Measurements from ENCODE around the gene DAAM1. TPM values are rescaled to one million over a fixed set of nuclear protein-coding genes. Genes with fewer than 3 reads are reported as not detected.
A peak's percentile ranks its signal among the peaks of the same experiment; 100 is the strongest.

DAAM1 gene
- total RNA-seq, 2 donors from 2014 or later = 11.1 to 13.9 TPM

GRCh38 chr14:59238216-59238615 lies 49.7 kb downstream of the DAAM1 start:
- no peak for DNase-seq (ENCODE audit: low spot score in 2 of 2)

GRCh38 chr14:59239022-59239421 lies 50.6 kb downstream of the DAAM1 start:
- no peak for DNase-seq (ENCODE audit: low spot score in 2 of 2)
- Mint-ChIP-seq H3K36me3 (peaks cover 0 to 10% of the 10 kb centered on the region in 2 donors), H3K27ac (no peak overlapping the region), H3K9me3 (peaks cover 0 to 5% of the 10 kb centered on the region in 2 donors)
- ATAC-seq = no peak

More at GRCh38 chr14:59238216-59238615, 49.7 kb downstream of the DAAM1 start:
- Mint-ChIP-seq H3K27ac (no peak overlapping the region), H3K9me3 (no peaks in the 10 kb centered on the region), H3K36me3 (peaks cover 0 to 10% of the 10 kb centered on the region in 2 donors)
- no peak for ATAC-seq

GRCh38 chr14:59240356-59240755 lies 51.9 kb downstream of the DAAM1 start:
- Mint-ChIP-seq H3K9me3 (peaks cover 0 to 7% of the 10 kb centered on the region in 2 donors), H3K27ac (no peak overlapping the region), H3K36me3 (peaks cover 0 to 5% of the 10 kb centered on the region in 2 donors)
- ATAC-seq = no peak
- DNase-seq (ENCODE audit: low spot score in 2 of 2) = no peak

- DNase-seq (ENCODE audit: low spot score in 2 of 2) = no peak
- no peaks in the 10 kb centered on the region for H3K36me3 Mint-ChIP-seq
- ATAC-seq = no peak
- H3K9me3 Mint-ChIP-seq = peaks cover 0 to 7% of the 10 kb centered on the region in 2 donors
- no peak overlapping the region for H3K27ac Mint-ChIP-seq
Measured at GRCh38 chr14:59241121-59241520, 52.7 kb downstream of the DAAM1 start.

GRCh38 chr14:59243174-59243573 lies 54.7 kb downstream of the DAAM1 start:
- ATAC-seq = no peak
- Mint-ChIP-seq H3K27ac (no peak overlapping the region), H3K36me3 (no peaks in the 10 kb centered on the region)

GRCh38 chr14:59244581-59244980 lies 56.1 kb downstream of the DAAM1 start:
- ATAC-seq = no peak
- Mint-ChIP-seq H3K9me3 (peaks cover 0 to 7% of the 10 kb centered on the region in 2 donors), H3K36me3 (no peaks in the 10 kb centered on the region), H3K27ac (no peak overlapping the region)
- DNase-seq (ENCODE audit: low spot score in 2 of 2) = no peak

More at GRCh38 chr14:59243174-59243573, 54.7 kb downstream of the DAAM1 start:
- H3K9me3 Mint-ChIP-seq = peaks cover 0 to 7% of the 10 kb centered on the region in 2 donors
- no peak for DNase-seq (ENCODE audit: low spot score in 2 of 2)

GRCh38 chr14:59245809-59246295 lies 57.4 kb downstream of the DAAM1 start:
- H3K36me3 Mint-ChIP-seq = no peaks in the 10 kb centered on the region
- H3K27ac Mint-ChIP-seq = no peak overlapping the region
- no peak for ATAC-seq
- peaks cover 0 to 7% of the 10 kb centered on the region in 2 donors for H3K9me3 Mint-ChIP-seq
- DNase-seq (ENCODE audit: low spot score in 2 of 2) = no peak

- ATAC-seq = no peak
- no peak for DNase-seq (ENCODE audit: low spot score in 2 of 2)
- no peak overlapping the region for H3K27ac Mint-ChIP-seq
- no peaks in the 10 kb centered on the region for H3K36me3 Mint-ChIP-seq
- H3K9me3 Mint-ChIP-seq = peaks cover 0 to 7% of the 10 kb centered on the region in 2 donors
Measured at GRCh38 chr14:59246566-59246965, 58.1 kb downstream of the DAAM1 start.

GRCh38 chr14:59247801-59248584 lies 59.5 kb downstream of the DAAM1 start:
- Mint-ChIP-seq H3K9me3 (peaks cover 0 to 7% of the 10 kb centered on the region in 2 donors), H3K36me3 (no peaks in the 10 kb centered on the region), H3K27ac (no peak overlapping the region)
- ATAC-seq = no peak
- DNase-seq (ENCODE audit: low spot score in 2 of 2) = no peak

GRCh38 chr14:59249029-59249428 lies 60.6 kb downstream of the DAAM1 start:
- DNase-seq (ENCODE audit: low spot score in 2 of 2) (no peak), ATAC-seq (no peak)
- Mint-ChIP-seq H3K27ac (peak overlapping the region in 1 of 2 donors; percentile 68), H3K9me3 (peaks cover 0 to 3% of the 10 kb centered on the region in 2 donors), H3K36me3 (no peaks in the 10 kb centered on the region)

- H3K9me3 Mint-ChIP-seq = peaks cover 0 to under 1% of the 10 kb centered on the region in 2 donors
- no peak for DNase-seq (ENCODE audit: low spot score in 2 of 2)
- ATAC-seq = no peak
- no peaks in the 10 kb centered on the region for H3K36me3 Mint-ChIP-seq
- no peak overlapping the region for H3K27ac Mint-ChIP-seq
Measured at GRCh38 chr14:59251811-59252771, 63.6 kb downstream of the DAAM1 start.

- peaks cover 0 to 3% of the 10 kb centered on the region in 2 donors for H3K9me3 Mint-ChIP-seq
- H3K27ac Mint-ChIP-seq = no peak overlapping the region
- H3K36me3 Mint-ChIP-seq = no peaks in the 10 kb centered on the region
- DNase-seq (ENCODE audit: low spot score in 2 of 2) = no peak
- no peak for ATAC-seq
Measured at GRCh38 chr14:59252772-59253500, 64.5 kb downstream of the DAAM1 start.

- Mint-ChIP-seq H3K9me3 (peaks cover 0 to 3% of the 10 kb centered on the region in 2 donors), H3K27ac (no peak overlapping the region), H3K36me3 (no peaks in the 10 kb centered on the region)
- no peak for DNase-seq (ENCODE audit: low spot score in 2 of 2)
- ATAC-seq = no peak
Measured at GRCh38 chr14:59253527-59253926, 65.1 kb downstream of the DAAM1 start.

- H3K27ac Mint-ChIP-seq = no peak overlapping the region
- DNase-seq (ENCODE audit: low spot score in 2 of 2) (no peak), ATAC-seq (no peak)
- H3K9me3 Mint-ChIP-seq = peaks cover 0 to 3% of the 10 kb centered on the region in 2 donors
- H3K36me3 Mint-ChIP-seq = no peaks in the 10 kb centered on the region
Measured at GRCh38 chr14:59254146-59254910, 65.9 kb downstream of the DAAM1 start.

GRCh38 chr14:59254911-59255545 lies 66.6 kb downstream of the DAAM1 start:
- H3K27ac Mint-ChIP-seq = no peak overlapping the region
- peaks cover 0 to 3% of the 10 kb centered on the region in 2 donors for H3K9me3 Mint-ChIP-seq
- ATAC-seq = no peak
- no peak for DNase-seq (ENCODE audit: low spot score in 2 of 2)
- H3K36me3 Mint-ChIP-seq = no peaks in the 10 kb centered on the region

Data from activated naive CD4-positive, alpha-beta T cell treated with anti-CD3 and anti-CD28 coated beads, Interleukin-2, amount 50 U/mL, for 72 hours (primary cell).